HepG2 (cell line): ENCODE results near the gene PIEZO1. TPM values are rescaled to one million over a fixed set of nuclear protein-coding genes. Genes with fewer than 3 reads are reported as not detected.

Experiments used
- ASH2L ChIP-seq: fragments of 300-600, 200-600 bp; sonication (generic); IDR thresholded peaks from 2 replicates; pipeline ENCODE4 v1.7.0; 2017; ENCODE audit warnings: low read depth, mild to moderate bottlenecking, moderate library complexity, mixed read lengths, low read length; ENCODE audit not compliant: insufficient read length
- ATAD3A ChIP-seq: sonication (generic); formaldehyde crosslinking; IDR thresholded peaks from 2 replicates; pipeline ENCODE4 v1.4.0; 2020; ENCODE audit warnings: missing genetic modification reagents
- KDM6A ChIP-seq: IDR thresholded peaks from 2 replicates; pipeline ENCODE4 v1.6.1; 2016; ENCODE audit warnings: low read depth
- MIER2 ChIP-seq: IDR thresholded peaks from 2 replicates; pipeline ENCODE4 v1.6.1; 2016; ENCODE audit warnings: missing biosample characterization, missing genetic modification reagents
- NCOR1 ChIP-seq: fragments of 200-600 bp; sonication (generic); IDR thresholded peaks from 2 replicates; pipeline ENCODE4 v1.7.0; 2017; ENCODE audit warnings: antibody characterized with exemption, low read length, borderline replicate concordance
- NR2F1 ChIP-seq, 2 experiments: fragments of 450-650 bp in 1 of 2; formaldehyde crosslinking in 1 of 2; IDR thresholded peaks; 2 replicates each; pipeline versions ENCODE4 v1.5.0 to v1.6.1; 2016 to 2020; ENCODE audit warnings: mild to moderate bottlenecking in 1 of 2, missing compliant biosample characterization in 1 of 2, missing genetic modification reagents in 1 of 2, moderate library complexity in 1 of 2
- RAD51 ChIP-seq: fragments of 450-650 bp; IDR thresholded peaks from 2 replicates; pipeline ENCODE4 v1.6.1; 2016; ENCODE audit warnings: borderline replicate concordance
- RARA ChIP-seq: IDR thresholded peaks from 2 replicates; pipeline ENCODE4 v1.6.1; 2016; ENCODE audit warnings: missing genetic modification reagents, missing compliant biosample characterization
- SETDB1 ChIP-seq: sonication (generic); formaldehyde crosslinking; IDR thresholded peaks from 2 replicates; pipeline ENCODE4 v1.5.1; 2020; ENCODE audit warnings: missing genetic modification reagents, mild to moderate bottlenecking, borderline replicate concordance
- SPEN ChIP-seq: sonication (generic); formaldehyde crosslinking; IDR thresholded peaks from 2 replicates; pipeline ENCODE4 v1.5.1; 2020; ENCODE audit warnings: low read depth, mild to moderate bottlenecking, missing genetic modification reagents
- SRSF9 ChIP-seq: fragments of 200-400 bp; formaldehyde crosslinking; IDR thresholded peaks from 2 replicates; pipeline ENCODE4 v1.6.1; 2018; ENCODE audit warnings: borderline replicate concordance, mild to moderate bottlenecking, low read depth, low read length; ENCODE audit not compliant: insufficient read depth, poor library complexity, severe bottlenecking
- TGIF2 ChIP-seq: IDR thresholded peaks from 2 replicates; pipeline ENCODE4 v1.6.1; 2016; ENCODE audit warnings: control low read depth, missing compliant biosample characterization
- TRIM24 ChIP-seq: sonication (generic); formaldehyde crosslinking; IDR thresholded peaks from 2 replicates; pipeline ENCODE4 v1.8.0; 2022; ENCODE audit warnings: mild to moderate bottlenecking, missing genetic modification reagents
- U2AF2 ChIP-seq: fragments of 200-400 bp; formaldehyde crosslinking; IDR thresholded peaks from 2 replicates; pipeline ENCODE4 v1.6.1; 2017; ENCODE audit warnings: low read depth, mild to moderate bottlenecking, low read length
- ZIK1 ChIP-seq: sonication (generic); formaldehyde crosslinking; IDR thresholded peaks from 2 replicates; pipeline ENCODE4 v1.5.0; 2020; ENCODE audit warnings: mild to moderate bottlenecking, low read depth, missing genetic modification reagents, borderline replicate concordance
- ZKSCAN1 ChIP-seq: fragments of 150-350 bp; IDR thresholded peaks from 2 replicates; pipeline ENCODE4 v1.6.1; 2014; ENCODE audit warnings: low read length
- ZNF510 ChIP-seq: sonication (generic); formaldehyde crosslinking; IDR thresholded peaks from 2 replicates; pipeline ENCODE4 v1.4.0; 2020; ENCODE audit warnings: low read depth, mild to moderate bottlenecking, missing genetic modification reagents
- ZNF629 ChIP-seq: sonication (generic); formaldehyde crosslinking; conservative IDR thresholded peaks from 2 replicates; pipeline ENCODE4 v1.5.0; 2020; ENCODE audit warnings: missing genetic modification reagents
- ZNF737 ChIP-seq: sonication (generic); formaldehyde crosslinking; IDR thresholded peaks from 2 replicates; pipeline ENCODE4 v1.5.0; 2020; ENCODE audit warnings: missing genetic modification reagents, mild to moderate bottlenecking, borderline replicate concordance
- polyA plus RNA-seq, 8 experiments: library from polyadenylated mRNA; depleted of rRNA in 3 of 8; stranded (reverse) in 7 of 8; unstranded in 1 of 8; fragments of >200 nt; fragmentation: Illumina TruSeq in 4 of 8; extraction: Trizol in 4 of 8; gene quantifications; 2 replicates each; pipeline versions ENCODE4 v1.2.1 to v1.2.3, GENCODE V29; 2011 to 2016; ENCODE audit warnings: low read depth in 4 of 8, missing spikeins in 1 of 8, mixed read lengths in 1 of 8; ENCODE audit not compliant: insufficient read depth in 1 of 8
- total RNA-seq, 5 experiments: library from RNA; depleted of rRNA; stranded (reverse); fragments of >200 nt; fragmentation: Illumina TruSeq; extraction: Trizol; gene quantifications; 2 replicates each; pipeline ENCODE4 v1.2.3, GENCODE V29; 2016; ENCODE audit warnings: low read depth in 1 of 5
- TF ChIP-seq, protein P1 (sequence below): sonication (generic); formaldehyde crosslinking; IDR thresholded peaks from 2 replicates; pipeline ENCODE4 v1.4.0; 2020; ENCODE audit warnings: missing genetic modification reagents
- TF ChIP-seq, protein P2 (sequence below): sonication (generic); formaldehyde crosslinking; IDR thresholded peaks from 2 replicates; pipeline ENCODE4 v1.4.0; 2020; ENCODE audit warnings: missing genetic modification reagents
- TF ChIP-seq, protein P3 (sequence below): sonication (generic); formaldehyde crosslinking; IDR thresholded peaks from 2 replicates; pipeline ENCODE4 v1.4.0; 2020; ENCODE audit warnings: missing genetic modification reagents
- TF ChIP-seq, protein P4 (sequence below): IDR thresholded peaks from 2 replicates; pipeline ENCODE4 v1.6.1; 2016; ENCODE audit warnings: missing genetic modification reagents, missing compliant biosample characterization

PIEZO1 gene
- total and polyA plus RNA-seq, 2 of the 13 experiments (the other 11 are each of a cell fraction or from before 2014, with no cell fraction given), result 67.9 to 85.0 TPM

DNA sequence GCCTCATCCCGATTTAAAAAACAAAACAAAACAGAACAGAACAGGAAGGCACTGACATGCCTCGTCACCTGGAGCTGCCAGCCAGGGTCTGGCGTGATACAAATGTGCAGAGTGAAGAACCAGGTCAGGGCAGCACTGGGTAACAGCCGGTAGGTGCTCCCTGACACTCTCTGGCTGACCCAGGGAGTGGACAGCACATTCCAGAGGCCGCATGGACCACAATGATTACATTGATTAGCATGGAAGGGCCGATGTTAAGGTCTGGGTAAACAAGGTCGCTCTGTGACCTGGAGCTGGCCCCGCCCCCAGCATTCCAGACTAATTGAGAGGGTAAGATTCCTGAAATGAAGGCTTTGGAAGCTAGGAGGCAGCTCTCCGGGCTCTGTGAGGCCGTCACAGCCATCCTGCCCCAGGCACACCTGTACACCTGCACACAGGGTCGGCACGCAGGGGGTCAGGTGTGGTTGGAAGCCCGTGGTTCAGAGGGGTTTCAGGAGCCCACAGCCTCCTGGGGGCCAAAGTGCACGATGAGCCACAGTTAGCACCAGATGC, 21.4 kb downstream of the PIEZO1 start (continued):
- TF ChIP-seq, protein P1, sequence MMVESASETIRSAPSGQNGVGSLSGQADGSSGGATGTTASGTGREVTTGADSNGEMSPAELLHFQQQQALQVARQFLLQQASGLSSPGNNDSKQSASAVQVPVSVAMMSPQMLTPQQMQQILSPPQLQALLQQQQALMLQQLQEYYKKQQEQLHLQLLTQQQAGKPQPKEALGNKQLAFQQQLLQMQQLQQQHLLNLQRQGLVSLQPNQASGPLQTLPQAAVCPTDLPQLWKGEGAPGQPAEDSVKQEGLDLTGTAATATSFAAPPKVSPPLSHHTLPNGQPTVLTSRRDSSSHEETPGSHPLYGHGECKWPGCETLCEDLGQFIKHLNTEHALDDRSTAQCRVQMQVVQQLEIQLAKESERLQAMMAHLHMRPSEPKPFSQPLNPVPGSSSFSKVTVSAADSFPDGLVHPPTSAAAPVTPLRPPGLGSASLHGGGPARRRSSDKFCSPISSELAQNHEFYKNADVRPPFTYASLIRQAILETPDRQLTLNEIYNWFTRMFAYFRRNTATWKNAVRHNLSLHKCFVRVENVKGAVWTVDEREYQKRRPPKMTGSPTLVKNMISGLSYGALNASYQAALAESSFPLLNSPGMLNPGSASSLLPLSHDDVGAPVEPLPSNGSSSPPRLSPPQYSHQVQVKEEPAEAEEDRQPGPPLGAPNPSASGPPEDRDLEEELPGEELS (CRISPR knock-in tag), result peak; percentile 98
- TF ChIP-seq U2AF2 (no peak), NCOR1 (peak; percentile 80; the same call in 1 of the 2 replicates), MIER2 (CRISPR knock-in tag) (peak; percentile 81; the same call in 1 of the 2 replicates), TGIF2 (peak; percentile 94), TRIM24 (no peak), RARA (CRISPR knock-in tag) (peak; percentile 97), SRSF9 (no peak), ZIK1 (CRISPR knock-in tag) (peak; percentile 91), ZNF629 (CRISPR knock-in tag) (no peak; the same call in 1 of the 2 replicates), SETDB1 (no peak), ZNF737 (no peak), NR2F1 (CRISPR knock-in tag; IDR thresholded peaks at IDR 0.05) (peak; percentile 81 to 95), KDM6A (peak; percentile 55; the same call in 1 of the 2 replicates), ZKSCAN1 (peak; percentile 89; the same call in 1 of the 2 replicates), SPEN (CRISPR knock-in tag) (peak; percentile 75), ATAD3A (CRISPR knock-in tag) (no peak), ASH2L (peak; percentile 70), ZNF510 (CRISPR knock-in tag) (no peak), RAD51 (no peak)
- TF ChIP-seq, protein P2, sequence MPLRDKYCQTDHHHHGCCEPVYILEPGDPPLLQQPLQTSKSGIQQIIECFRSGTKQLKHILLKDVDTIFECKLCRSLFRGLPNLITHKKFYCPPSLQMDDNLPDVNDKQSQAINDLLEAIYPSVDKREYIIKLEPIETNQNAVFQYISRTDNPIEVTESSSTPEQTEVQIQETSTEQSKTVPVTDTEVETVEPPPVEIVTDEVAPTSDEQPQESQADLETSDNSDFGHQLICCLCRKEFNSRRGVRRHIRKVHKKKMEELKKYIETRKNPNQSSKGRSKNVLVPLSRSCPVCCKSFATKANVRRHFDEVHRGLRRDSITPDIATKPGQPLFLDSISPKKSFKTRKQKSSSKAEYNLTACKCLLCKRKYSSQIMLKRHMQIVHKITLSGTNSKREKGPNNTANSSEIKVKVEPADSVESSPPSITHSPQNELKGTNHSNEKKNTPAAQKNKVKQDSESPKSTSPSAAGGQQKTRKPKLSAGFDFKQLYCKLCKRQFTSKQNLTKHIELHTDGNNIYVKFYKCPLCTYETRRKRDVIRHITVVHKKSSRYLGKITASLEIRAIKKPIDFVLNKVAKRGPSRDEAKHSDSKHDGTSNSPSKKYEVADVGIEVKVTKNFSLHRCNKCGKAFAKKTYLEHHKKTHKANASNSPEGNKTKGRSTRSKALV, result peak; percentile 76; the same call in 1 of the 2 replicates
- TF ChIP-seq, protein P3, sequence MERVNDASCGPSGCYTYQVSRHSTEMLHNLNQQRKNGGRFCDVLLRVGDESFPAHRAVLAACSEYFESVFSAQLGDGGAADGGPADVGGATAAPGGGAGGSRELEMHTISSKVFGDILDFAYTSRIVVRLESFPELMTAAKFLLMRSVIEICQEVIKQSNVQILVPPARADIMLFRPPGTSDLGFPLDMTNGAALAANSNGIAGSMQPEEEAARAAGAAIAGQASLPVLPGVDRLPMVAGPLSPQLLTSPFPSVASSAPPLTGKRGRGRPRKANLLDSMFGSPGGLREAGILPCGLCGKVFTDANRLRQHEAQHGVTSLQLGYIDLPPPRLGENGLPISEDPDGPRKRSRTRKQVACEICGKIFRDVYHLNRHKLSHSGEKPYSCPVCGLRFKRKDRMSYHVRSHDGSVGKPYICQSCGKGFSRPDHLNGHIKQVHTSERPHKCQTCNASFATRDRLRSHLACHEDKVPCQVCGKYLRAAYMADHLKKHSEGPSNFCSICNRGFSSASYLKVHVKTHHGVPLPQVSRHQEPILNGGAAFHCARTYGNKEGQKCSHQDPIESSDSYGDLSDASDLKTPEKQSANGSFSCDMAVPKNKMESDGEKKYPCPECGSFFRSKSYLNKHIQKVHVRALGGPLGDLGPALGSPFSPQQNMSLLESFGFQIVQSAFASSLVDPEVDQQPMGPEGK (CRISPR knock-in tag), result peak; percentile 85
- TF ChIP-seq, protein P4, sequence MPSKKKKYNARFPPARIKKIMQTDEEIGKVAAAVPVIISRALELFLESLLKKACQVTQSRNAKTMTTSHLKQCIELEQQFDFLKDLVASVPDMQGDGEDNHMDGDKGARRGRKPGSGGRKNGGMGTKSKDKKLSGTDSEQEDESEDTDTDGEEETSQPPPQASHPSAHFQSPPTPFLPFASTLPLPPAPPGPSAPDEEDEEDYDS (CRISPR knock-in tag), result peak; percentile 68
